ENCODE results near the gene FSHR.

DNA sequence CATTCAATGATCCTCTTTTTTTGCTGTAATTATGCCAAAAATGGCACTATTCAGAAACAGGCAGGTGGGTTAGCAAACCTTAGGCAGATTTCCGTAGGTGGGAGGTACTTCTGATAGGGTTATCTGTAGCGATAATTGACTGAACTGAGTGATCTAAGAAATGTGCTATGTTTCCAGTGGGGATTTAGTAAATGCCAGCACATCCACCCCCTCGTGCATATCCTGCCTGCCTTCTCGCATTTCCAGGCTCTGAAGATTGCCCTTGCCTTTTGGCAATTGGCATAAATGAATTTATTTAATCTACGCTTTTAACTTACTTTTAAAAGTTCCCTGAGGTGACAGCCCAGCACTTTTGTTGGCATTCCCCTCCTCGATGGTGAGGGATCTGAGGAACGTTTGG, 576 bp upstream of the FSHR start:
- no peak for TF ChIP-seq EZH2 (IDR thresholded peaks at IDR 0.05; ENCODE audit: insufficient read depth, poor library complexity, severe bottlenecking)
- no peak for TF ChIP-seq EZH2phosphoT487 (IDR thresholded peaks at IDR 0.05; ENCODE audit: insufficient read depth, low read depth)

Measured in GM23248 (cell line).